ENCODE data around the gene CACNA1B. TPM values are rescaled to one million over a fixed set of nuclear protein-coding genes. Genes with fewer than 3 reads are reported as not detected.
"Not testable (repeated sequence)": the region's sequence is repeated elsewhere in the genome, so short reads cannot be mapped to it uniquely, and the experiment has no call there.

Gene CACNA1B
- total and polyA plus RNA-seq, 2 donors from 2014 or later, result 0.03 TPM; not detected in 1

GRCh38 chr9:138082918-138083636, 205.5 kb downstream of the CACNA1B start:
- peaks cover 0 to 15% (median 0%) of the 10 kb centered on the region in 3 donors for H3K9me3 ChIP-seq (ENCODE audit: control insufficient read depth in 2 of 3, insufficient read depth in 1 of 3, low read length in 3 of 3)
- H3K4me3 ChIP-seq (ENCODE audit: low read length in 3 of 3), result no peak overlapping the region
- no peak for FAIRE-seq
- H3K36me3 ChIP-seq (ENCODE audit: control insufficient read depth in 2 of 3, insufficient read depth in 3 of 3, low read length in 3 of 3), result no peaks in the 10 kb centered on the region
- H3K27ac ChIP-seq (ENCODE audit: low read depth in 2 of 2, low read length in 2 of 2), result no peak overlapping the region
- H3K9ac ChIP-seq (ENCODE audit: low read length in 3 of 3), result no peak overlapping the region
- TF ChIP-seq, protein P1, sequence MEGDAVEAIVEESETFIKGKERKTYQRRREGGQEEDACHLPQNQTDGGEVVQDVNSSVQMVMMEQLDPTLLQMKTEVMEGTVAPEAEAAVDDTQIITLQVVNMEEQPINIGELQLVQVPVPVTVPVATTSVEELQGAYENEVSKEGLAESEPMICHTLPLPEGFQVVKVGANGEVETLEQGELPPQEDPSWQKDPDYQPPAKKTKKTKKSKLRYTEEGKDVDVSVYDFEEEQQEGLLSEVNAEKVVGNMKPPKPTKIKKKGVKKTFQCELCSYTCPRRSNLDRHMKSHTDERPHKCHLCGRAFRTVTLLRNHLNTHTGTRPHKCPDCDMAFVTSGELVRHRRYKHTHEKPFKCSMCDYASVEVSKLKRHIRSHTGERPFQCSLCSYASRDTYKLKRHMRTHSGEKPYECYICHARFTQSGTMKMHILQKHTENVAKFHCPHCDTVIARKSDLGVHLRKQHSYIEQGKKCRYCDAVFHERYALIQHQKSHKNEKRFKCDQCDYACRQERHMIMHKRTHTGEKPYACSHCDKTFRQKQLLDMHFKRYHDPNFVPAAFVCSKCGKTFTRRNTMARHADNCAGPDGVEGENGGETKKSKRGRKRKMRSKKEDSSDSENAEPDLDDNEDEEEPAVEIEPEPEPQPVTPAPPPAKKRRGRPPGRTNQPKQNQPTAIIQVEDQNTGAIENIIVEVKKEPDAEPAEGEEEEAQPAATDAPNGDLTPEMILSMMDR (IDR thresholded peaks at IDR 0.05; ENCODE audit: borderline replicate concordance, extremely low read depth, insufficient read depth), result no peak
- intact Hi-C loops (cut with DNase I), result no loop called here
- no peaks in the 10 kb centered on the region for H3K4me1 ChIP-seq (ENCODE audit: control insufficient read depth in 2 of 3, insufficient read depth in 2 of 3, low read depth in 1 of 3, low read length in 3 of 3)
- peak in 2 of 5 donors; percentile 4 to 24 for DNase-seq
- H3K27me3 ChIP-seq (ENCODE audit: control insufficient read depth, insufficient read depth, low read length), result no peaks in the 10 kb centered on the region

DNA sequence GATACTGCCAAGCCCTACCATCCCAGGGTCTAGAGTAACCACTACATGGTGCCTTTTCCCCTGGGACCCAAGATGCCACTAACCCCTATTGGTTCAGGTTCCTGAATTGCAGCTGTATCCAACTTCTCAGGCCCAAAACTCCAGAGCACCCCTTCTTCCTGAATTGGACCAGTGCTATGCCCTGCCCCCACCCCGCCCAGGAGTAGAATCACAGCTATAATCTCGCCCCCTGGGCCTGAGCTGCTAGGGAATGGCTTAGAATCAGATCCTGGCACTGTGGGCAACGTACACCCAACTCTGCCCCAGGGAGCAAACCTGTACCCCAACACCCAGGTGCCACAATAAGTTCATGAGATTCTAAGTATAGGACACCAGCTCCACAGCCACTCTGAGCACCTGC, 206.3 kb downstream of the CACNA1B start:
- DNase-seq (peak in 1 of 5 donors; percentile 13), FAIRE-seq (no peak)
- no peaks in the 10 kb centered on the region for H3K36me3 ChIP-seq (ENCODE audit: control insufficient read depth in 2 of 3, insufficient read depth in 3 of 3, low read length in 3 of 3)
- no peaks in the 10 kb centered on the region for H3K27me3 ChIP-seq (ENCODE audit: control insufficient read depth, insufficient read depth, low read length)
- intact Hi-C loops (cut with DNase I), result no loop called here
- no peaks in the 10 kb centered on the region for H3K4me1 ChIP-seq (ENCODE audit: control insufficient read depth in 2 of 3, insufficient read depth in 2 of 3, low read depth in 1 of 3, low read length in 3 of 3)
- TF ChIP-seq, protein P1 (IDR thresholded peaks at IDR 0.05; ENCODE audit: borderline replicate concordance, extremely low read depth, insufficient read depth), result no peak
- no peak overlapping the region for H3K4me3 ChIP-seq (ENCODE audit: low read length in 3 of 3)
- H3K9me3 ChIP-seq (ENCODE audit: control insufficient read depth in 2 of 3, insufficient read depth in 1 of 3, low read length in 3 of 3), result peaks cover 0 to 15% (median 0%) of the 10 kb centered on the region in 3 donors
- H3K9ac ChIP-seq (ENCODE audit: low read length in 3 of 3), result no peak overlapping the region
- no peak overlapping the region for H3K27ac ChIP-seq (ENCODE audit: low read depth in 2 of 2, low read length in 2 of 2)

- Histone ChIP-seq H3K4me1 (ENCODE audit: control insufficient read depth in 2 of 3, insufficient read depth in 2 of 3, low read depth in 1 of 3, low read length in 3 of 3) (no peaks in the 10 kb centered on the region), H3K27ac (ENCODE audit: low read depth in 2 of 2, low read length in 2 of 2) (no peak overlapping the region), H3K9ac (ENCODE audit: low read length in 3 of 3) (no peak overlapping the region), H3K36me3 (ENCODE audit: control insufficient read depth in 2 of 3, insufficient read depth in 3 of 3, low read length in 3 of 3) (no peaks in the 10 kb centered on the region), H3K4me3 (ENCODE audit: low read length in 3 of 3) (no peak overlapping the region), H3K27me3 (ENCODE audit: control insufficient read depth, insufficient read depth, low read length) (no peaks in the 10 kb centered on the region), H3K9me3 (ENCODE audit: control insufficient read depth in 2 of 3, insufficient read depth in 1 of 3, low read length in 3 of 3) (peaks cover 0 to 15% (median 0%) of the 10 kb centered on the region in 3 donors)
- DNase-seq (no peak), FAIRE-seq (no peak)
- TF ChIP-seq, protein P1 (IDR thresholded peaks at IDR 0.05; ENCODE audit: borderline replicate concordance, extremely low read depth, insufficient read depth), result no peak
- intact Hi-C loops (cut with DNase I), result no loop called here
These were observed 208.0 kb downstream of the CACNA1B start for GRCh38 chr9:138085568-138085967.

- H3K4me1 ChIP-seq (ENCODE audit: control insufficient read depth in 2 of 3, insufficient read depth in 2 of 3, low read depth in 1 of 3, low read length in 3 of 3); H3K27ac ChIP-seq (ENCODE audit: low read depth in 2 of 2, low read length in 2 of 2); H3K9me3 ChIP-seq (ENCODE audit: control insufficient read depth in 2 of 3, insufficient read depth in 1 of 3, low read length in 3 of 3); intact Hi-C loops (cut with DNase I); FAIRE-seq; H3K36me3 ChIP-seq (ENCODE audit: control insufficient read depth in 2 of 3, insufficient read depth in 3 of 3, low read length in 3 of 3); H3K9ac ChIP-seq (ENCODE audit: low read length in 3 of 3); H3K27me3 ChIP-seq (ENCODE audit: control insufficient read depth, insufficient read depth, low read length); H3K4me3 ChIP-seq (ENCODE audit: low read length in 3 of 3): not testable (repeated sequence)
- peak in 2 of 5 donors; percentile 3 to 10 for DNase-seq
These were observed 214.5 kb downstream of the CACNA1B start for GRCh38 chr9:138092057-138092456.

Data from kidney (tissue), 14 donors.